Renal pelvis (tissue), 4 donors: ENCODE data around the gene NCKAP5. TPM values are rescaled to one million over a fixed set of nuclear protein-coding genes. Genes with fewer than 3 reads are reported as not detected.

Experiments
- DNase-seq: peaks from one replicate; pipeline ENCODE4 v3.0.0-alpha.2; 2013
- polyA plus RNA-seq, 3 donors: library from polyadenylated mRNA; unstranded; fragments of 120-200 nt; gene quantifications; one replicate each; pipeline ENCODE4 v1.2.1, GENCODE V29; 2013; ENCODE audit not compliant: insufficient read length in 3 of 3

Gene NCKAP5
- polyA plus RNA-seq, 3 donors: 6.2 to 6.5 (median 6.3) TPM

DNA sequence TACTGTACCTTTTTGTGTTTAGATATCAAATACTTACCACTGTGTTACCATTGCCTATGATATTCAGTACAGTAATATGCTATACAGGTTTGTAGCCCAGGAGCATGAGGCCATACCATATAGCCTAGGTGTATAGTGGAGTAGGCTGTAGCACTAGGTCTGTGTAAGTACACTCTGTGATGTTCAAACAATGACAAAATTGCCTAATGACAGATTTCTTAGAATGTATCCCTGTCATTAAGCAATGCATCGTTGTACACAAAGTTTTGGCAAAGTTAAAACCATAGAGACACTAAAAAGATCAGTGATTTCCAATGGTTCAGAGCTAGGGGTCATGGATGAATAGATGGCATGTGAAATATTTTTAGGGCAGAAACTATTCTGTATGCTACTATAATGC, 415.5 kb downstream of the NCKAP5 start:
- DNase-seq: no peak

DNA sequence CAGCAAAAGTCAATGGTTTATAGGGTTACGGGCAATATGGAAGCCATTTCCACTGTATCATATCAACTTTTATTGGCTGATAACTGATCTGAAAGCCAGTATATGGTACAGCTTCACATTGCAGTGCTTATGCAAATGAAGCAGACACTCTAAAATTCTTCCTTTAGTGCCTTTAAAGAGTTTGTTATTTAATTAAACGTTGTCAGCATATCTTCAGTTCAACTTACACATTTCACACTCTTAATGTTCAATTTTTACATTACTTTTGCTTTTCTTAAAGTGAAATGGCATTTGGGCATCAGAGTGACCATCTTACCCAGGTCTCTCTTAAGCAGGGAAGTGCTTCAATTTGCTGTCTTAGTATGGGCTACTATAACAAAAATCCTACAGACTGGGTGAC, 420.1 kb downstream of the NCKAP5 start:
- DNase-seq: no peak

DNA sequence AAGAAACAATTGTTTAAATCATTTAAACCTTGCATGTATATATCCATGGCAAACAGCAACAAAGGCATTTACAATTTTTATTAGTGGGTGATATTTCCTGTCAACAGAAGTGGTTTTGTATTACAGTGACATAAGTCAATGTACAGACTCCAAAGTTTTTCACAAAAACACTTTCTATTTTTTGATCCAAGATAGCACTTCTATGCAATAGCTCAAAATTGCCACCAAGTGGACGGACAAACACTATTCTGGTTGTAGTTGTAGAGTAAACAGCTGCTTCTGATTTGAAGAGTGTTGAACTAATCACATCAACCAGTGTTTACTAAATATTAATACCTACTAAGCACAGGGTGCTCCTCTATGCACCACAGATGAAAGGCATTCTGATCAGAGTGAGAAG, 421.4 kb downstream of the NCKAP5 start:
- DNase-seq: no peak

DNA sequence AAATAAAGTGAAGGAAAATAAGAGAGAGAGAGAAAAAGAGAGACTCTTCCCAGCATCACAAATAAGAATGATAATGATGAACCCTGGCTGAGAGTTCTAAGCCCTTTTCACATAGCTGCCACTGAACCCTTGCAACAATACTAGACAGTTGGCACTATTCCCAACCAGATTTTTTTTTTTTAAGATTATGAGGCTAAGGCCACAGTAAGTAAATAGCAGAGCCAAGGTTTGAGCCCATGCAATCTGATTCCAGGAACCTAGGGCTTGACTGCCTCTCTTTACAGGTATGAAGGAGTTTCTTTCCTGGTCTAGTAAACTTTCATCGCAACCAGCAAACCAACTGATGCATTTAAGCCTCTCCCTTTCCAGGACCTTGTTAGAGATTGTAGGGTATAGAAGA, 424.6 kb downstream of the NCKAP5 start:
- DNase-seq: no peak

DNA sequence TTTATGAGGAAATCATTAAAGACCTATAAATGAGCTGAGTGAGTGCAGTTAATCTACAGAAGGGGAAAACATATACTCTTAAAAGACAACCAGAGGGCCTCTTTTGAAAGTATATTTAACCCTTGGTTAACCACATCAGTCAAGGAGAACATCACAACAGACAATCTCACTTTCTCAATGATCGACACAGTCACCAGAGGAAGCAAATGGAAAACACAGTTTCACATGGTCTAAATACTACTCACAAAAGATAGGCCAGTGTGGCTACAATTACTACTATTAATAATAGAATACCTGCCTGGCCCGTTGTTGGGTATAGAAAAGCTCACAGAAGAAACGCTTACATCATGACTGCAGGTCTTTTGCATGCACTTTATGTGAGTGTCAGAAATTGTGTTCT, 426.2 kb downstream of the NCKAP5 start:
- no peak for DNase-seq

DNA sequence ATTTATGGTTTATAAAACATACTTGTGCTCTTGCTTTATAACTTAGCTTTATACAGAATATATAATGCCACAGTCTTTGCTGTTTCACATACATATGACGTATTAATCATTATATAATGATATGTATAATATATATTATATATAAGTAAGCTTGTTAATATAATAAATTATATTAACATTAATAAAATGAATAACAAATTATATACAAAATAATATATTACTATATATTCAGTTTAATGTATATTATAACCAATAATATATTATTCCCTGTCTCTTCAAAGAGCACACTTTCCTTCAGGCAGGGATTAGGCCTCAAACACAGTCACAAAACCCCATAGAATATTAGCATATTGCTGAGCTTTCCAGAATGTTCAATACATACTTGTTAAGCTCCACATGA, 427.6 kb downstream of the NCKAP5 start:
- DNase-seq: no peak

DNA sequence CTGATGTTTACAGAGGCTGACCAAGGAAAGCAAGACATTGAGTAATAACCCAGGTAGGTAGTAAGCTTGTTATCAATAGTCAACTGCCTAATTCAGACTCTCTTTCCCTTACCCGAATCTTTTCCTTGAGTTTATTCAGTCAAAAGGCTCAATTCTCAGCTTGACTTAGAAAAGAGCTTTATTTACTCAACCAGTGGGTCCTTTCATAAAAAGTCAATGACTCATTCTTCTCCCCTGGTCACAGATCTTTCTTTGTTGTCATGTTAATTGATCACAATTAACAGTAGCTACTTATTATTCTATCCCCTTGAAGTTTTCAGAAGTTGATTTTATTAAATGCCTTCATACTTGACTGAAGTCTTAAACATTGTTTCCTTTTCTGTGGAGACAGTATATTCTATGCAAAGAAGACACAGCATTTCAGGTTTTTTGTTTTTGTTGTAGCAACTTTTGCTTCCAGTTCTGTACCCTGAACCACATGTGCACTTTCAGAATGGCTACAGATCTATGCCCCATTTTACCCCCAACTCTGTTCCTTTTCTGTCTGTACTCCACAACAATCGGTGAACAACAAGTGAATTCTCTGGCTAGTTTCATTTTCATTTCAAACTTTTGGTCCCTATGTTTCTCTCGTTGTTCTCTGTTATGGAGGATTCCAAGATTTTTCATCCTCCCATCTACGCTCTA, 428.3 kb downstream of the NCKAP5 start:
- no peak for DNase-seq

DNA sequence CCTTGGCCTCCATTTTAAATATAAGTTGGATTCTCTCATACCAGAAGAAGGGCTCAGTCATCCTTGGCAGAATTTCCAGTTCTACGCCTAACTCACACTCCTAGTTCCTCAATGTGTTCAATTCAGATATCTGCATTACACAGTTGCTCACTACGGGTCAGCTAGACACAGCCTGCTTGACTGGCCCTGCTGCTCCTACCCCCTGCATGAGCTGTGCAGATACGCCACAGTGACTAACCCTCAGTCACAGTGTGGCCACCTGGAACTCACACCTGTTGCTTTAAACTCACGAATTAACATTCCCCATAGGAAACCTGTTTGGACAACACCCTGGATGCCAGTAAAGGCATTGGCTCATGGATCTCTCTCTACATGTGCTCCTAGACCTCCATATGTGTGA, 429.6 kb downstream of the NCKAP5 start:
- DNase-seq: no peak

DNA sequence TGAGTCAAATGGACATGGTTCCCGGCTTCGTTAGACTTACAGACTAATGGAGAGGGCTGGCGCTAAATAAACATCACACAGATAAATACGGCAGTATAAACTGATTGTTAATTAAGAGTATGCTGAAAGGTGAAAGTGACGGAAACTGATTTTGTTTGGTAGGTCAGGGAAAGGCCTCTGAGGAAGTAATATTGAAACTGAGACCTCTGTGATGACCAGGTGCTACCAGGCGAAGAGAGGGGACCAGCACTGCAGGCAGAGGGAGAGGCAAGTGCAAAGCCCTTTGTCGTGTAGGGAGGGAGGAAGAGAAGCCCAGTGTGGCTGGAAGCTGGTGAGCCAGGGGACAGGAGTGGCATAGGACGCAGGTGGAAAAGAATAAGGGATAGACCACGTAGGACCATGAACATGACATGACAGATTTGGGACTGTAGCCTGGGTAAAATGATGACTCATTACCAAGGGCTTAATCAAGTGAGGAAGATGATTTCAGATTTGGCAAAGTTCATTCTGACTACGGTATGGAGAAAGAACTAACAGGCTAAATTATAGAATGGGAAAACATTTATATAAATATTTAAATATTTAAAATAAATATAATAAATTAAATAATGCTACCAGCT, 433.1 kb downstream of the NCKAP5 start:
- DNase-seq: no peak

DNA sequence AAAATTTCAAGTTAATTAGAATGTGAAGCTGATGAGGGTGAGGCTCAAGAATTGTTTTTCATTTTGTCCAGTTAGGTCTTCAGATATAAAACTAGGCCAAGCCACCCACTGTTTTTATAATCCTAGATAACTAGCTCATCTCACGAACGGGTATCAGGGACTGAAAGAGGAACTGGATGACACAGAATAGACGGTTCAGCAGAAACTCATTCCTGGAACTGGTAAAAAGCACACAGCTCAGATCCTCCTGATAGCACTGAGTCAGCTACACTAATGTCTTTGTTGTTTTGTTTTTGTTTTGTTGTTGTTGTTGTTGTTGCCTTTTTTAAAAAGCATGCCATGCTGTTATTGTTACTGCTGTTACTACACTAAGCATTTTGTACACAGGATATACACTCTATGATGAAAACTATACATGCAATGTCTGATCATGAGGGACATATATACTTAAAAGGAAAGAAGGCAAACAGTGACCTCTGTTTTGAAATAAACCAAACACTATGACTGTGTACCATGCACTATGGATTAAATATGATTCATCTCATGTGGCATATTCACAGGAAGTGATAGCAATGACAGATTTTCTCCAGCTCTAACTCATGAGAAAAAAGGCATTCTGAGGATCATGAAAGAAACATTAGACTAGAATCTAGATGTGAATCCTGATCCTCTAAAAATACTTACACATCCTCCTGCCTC, 437.6 kb downstream of the NCKAP5 start:
- no peak for DNase-seq

DNA sequence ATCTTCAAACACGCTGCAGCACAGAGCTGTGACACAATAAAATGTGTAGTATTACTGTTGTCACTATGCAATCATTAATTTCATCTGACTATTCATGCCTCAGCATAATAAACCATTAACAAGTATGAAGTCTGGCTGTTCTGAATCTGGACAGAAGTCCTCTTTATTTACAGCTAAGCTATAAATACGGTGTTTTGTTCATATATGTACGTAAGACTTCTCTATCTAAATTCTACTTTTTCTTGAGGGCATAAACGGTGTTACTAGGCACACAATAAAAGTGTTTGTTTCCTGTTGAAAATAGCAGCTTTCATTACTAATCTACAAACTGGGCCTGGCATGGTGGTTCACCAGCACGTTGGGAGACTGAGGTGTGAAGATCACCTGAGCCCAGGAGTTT, 443.8 kb downstream of the NCKAP5 start:
- DNase-seq: no peak

DNA sequence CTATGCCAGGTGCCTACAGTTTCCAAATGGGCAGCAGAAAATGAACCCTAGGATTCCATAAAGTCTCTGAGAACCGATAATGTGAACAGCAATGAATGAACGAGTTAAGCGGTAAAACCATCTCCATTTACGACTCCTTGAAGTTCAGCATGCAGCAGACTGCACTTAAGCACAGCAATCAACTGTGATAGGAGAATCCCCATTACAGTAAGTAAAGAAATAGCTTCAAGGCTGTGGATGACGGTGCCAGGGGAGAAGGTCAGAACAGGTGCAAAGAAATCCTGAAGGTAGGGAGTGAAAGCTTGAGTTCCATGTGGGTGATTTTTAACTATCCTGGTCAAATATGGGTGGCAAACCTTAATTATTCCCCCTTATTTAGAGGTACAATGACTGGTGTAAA, 444.4 kb downstream of the NCKAP5 start:
- DNase-seq: no peak

DNA sequence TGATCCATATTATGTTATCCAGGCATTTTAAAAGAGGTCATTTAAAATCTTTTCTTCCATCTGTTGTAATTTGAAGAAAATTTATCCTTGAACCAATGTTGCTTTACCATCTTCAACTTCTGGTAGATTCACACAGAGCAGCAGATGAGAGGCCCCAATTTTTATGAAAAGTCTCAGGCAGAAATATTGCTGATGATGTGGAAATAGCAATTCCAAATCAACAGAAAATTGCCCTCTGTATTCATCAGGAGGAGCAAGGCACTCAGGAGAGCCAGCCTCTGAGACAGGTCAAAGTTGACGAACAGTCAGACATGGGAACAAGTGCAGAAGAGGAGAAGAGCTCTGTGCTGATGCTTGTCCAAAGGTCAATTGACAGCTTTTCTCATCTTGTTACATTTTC, 444.9 kb downstream of the NCKAP5 start:
- no peak for DNase-seq

DNA sequence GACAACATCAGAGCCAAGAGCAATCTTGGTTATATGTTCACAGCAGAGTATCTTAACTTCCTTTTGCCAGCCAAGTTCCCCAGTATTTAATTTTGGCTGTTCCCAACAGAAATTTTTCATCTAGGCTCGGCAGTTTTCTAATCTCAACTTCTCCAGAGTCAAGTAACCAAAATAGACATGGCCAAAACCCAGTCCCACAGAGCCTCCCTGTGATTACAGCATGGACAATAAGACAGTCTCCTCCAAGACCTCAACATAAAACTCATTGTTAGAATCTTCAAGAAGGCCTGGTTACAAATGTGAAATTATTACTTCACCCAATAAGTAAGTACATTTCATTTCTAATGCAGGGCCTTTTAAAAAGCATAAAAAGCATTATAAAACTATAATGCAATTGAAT, 445.7 kb downstream of the NCKAP5 start:
- no peak for DNase-seq

DNA sequence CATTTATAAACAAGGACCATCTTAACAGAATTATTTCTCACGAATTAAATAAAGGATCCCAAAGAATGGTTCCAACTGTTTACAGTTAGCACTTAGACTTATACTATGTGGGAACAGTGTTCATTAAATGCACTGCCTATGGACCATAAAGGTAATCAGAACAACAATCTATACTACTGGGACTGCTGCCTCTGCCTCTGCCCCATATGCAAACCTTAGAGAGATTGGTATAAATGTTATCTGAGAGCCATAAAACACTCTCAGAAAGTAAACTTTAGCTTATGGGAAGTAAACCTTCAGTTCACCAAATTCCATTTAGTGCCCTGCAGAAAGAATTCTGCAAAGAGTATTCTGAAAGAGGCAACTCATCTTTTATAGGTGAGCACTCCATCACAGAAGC, 448.0 kb downstream of the NCKAP5 start:
- DNase-seq: no peak

DNA sequence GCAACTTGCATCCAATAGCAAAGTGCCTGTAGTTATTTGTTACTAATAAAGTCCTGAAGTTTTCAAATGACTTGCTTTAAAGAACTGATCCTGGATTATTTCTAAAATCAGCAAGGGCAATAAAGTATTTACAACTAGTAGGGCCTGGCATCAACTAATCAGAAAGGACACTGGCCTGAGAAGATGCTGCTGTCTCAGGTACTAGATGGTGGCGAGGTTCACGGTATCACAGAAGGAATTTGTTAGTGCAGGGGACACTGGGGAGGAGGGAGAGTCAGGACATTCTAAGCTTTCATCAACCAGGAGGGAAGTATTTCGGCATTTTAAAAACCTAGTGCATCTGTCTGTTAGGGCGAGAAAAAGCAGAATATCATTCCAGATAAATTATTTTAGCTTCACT, 458.1 kb downstream of the NCKAP5 start:
- DNase-seq: no peak

DNA sequence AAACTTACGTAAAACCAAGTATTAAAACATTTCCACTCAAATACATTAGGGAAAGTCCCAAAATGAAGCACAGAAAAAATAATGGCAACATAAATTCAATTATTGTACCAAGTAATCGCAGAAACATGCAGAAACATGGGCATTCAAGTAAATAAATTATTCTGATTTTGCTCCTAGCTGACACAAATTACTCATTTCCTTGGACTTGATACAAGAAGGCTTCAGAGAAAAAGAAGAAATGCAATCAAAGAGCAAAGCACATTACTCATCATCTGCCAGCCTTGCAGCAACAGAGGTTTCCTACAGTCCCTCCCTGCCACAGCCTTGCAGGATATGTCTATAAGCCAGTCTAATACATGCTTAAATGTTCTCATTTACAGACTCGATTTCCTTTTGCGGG, 458.5 kb downstream of the NCKAP5 start:
- DNase-seq: no peak

DNA sequence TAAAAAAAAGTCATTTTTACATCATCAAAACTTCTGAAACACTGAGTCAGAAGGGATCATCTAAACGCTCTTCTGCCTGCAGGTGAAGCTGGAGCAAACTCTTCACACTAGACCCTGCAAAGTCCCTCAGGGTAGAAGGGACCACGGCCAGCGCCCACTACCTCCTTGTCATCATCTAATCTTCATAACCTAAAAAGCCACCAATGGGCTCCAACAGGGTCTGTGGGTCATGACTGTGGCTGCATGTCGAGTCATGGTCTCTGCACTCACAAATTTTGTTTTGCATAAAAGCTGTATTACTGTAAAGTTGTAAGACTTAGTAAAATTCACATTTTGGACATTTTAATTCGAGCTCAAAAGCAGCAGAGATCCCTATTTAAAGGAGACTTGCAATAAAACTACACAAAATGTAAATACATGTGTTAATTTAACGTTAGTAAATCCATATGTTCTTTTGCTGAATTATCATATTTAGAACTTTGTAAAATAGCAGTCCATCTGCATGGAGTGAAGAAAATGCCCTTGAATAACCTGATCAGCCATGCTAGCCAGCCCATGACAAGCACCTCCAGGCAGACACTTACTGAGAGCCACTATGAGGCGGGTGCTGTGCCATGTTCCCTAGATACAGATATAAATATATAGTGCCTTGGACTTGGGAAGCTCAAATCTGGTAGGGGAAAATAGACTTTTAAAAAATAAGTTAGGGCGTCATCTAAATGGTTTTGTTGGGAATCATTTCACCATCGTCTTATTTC, 461.0 kb downstream of the NCKAP5 start:
- DNase-seq: no peak

DNA sequence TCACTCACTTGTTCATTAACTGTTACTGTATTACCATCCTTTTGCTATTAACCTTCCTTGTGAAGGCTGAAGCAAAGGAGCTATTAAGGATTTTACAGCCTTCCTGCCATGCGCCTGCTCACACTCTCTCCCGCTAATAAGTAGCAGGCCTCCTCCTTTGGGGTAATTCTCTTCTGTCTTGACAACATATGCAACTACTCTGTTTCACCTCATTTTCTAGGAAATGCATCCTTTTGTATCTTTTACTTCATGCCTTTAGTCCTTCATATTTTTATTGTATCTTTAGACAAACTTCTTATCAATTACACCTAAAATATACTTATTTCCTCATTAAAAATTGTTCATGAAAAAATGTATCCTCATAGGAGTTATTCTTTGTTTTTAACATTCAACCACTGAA, 463.4 kb downstream of the NCKAP5 start:
- DNase-seq: no peak

DNA sequence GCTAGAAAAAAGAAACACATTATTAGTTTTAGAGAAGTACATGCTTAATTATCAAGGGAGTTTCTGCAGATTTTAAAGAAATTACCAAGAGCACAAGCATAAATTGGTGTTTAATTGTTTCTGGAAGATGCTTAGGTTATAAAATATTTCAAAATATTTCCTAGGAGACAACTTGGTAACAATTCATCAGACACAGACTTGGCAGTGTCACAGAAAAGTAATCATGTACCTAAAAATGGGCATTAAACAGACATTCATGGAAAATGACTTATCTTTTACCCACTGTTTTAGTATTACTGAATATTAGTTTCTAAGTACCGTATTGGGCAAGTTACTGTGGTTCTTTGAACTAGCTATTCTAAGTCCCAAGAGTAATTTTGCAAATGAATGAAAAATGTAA, 469.5 kb downstream of the NCKAP5 start:
- DNase-seq: no peak

DNA sequence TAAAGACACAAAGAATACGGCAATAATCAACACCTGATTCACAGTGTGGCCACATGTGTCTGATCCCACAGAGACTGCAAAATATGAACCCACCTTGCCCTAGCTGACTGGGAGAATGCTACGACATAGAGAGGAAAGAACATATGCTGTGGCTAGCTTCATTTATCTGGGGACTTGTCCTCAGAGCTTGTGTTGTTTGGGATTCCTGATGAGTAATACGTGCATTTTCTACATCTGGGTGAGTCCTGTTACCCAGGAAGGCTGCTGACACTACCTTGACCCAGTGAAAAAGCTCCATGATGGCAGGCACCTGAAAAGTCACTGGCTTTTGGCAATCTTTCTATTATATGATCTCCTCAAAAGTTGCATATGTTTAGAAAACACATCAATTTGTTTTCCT, 470.6 kb downstream of the NCKAP5 start:
- DNase-seq: no peak

DNA sequence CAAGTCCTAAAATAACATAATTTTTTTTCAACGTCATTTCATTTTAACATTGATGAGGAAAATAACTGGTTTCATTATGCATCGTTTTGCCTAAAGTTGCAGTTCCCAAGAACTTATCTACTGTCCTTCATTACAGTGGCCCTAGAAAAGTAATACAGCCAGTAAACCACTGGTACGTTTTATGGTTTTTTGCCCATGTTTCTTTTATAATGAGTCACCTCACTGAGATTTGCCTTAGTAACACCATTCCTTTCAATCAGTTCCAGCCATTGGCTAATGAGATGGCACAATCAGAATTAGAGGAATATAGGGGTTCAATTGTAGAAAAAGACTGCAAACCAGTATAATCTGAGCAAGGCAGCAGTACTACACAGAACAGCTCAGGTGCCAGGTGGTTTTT, 475.7 kb downstream of the NCKAP5 start:
- DNase-seq: no peak

DNA sequence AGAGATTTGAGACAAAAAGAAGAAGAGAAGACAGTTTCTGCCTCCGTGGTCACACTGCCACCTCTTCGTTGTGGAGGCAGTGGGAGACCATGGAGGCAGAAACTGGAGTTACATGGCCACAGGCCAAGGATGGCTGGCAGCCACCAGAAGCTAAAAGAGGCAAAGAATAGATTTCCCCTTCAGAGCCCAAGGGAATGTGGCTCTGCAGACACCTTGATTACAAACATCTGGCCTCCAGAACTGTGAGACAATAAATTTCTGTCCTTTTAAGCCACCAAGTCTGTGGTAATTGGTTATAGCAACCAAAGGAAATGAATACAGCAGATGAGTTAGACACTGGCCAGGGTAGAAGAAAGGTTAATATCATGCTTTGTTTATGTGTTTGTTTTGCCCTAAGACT, 477.9 kb downstream of the NCKAP5 start:
- DNase-seq: no peak
